ACC112 (cell line): ENCODE measurements around the gene IRX2.

Experiments used
- H2AFZ ChIP-seq: fragments of 200-600 bp; sonication (generic); one replicate; pipeline ENCODE4 v1.6.0; 2017; ENCODE audit warnings: antibody characterized with exemption, low read length; ENCODE audit not compliant: unreplicated experiment
- H3K27ac ChIP-seq: fragments of 200-600 bp; sonication (generic); 2 replicates; pipeline ENCODE4 v1.5.1; 2014; ENCODE audit warnings: low read depth, mild to moderate bottlenecking, antibody characterized with exemption, low read length, moderate library complexity
- H3K27me3 ChIP-seq: fragments of 200-600 bp; sonication (generic); 2 replicates; pipeline ENCODE4 v1.6.1; 2014; ENCODE audit warnings: mild to moderate bottlenecking, antibody characterized with exemption, low read length, moderate library complexity, mixed read lengths; ENCODE audit not compliant: insufficient read depth
- H3K36me3 ChIP-seq: fragments of 200-600 bp; sonication (generic); 2 replicates; pipeline ENCODE4 v1.6.1; 2016; ENCODE audit warnings: mild to moderate bottlenecking, antibody characterized with exemption, low read length, moderate library complexity, mixed read lengths; ENCODE audit not compliant: insufficient read depth
- H3K4me1 ChIP-seq: fragments of 200-600 bp; sonication (generic); one replicate; pipeline ENCODE4 v1.6.1; 2016; ENCODE audit warnings: low read length, mixed read lengths; ENCODE audit not compliant: insufficient read depth, unreplicated experiment, control insufficient read depth
- H3K4me3 ChIP-seq: fragments of 200-600 bp; sonication (generic); 2 replicates; pipeline ENCODE4 v1.5.1; 2014; ENCODE audit warnings: mild to moderate bottlenecking, low read depth, low read length
- H3K79me2 ChIP-seq: fragments of 200-600 bp; sonication (generic); one replicate; pipeline ENCODE4 v1.6.0; 2016; ENCODE audit warnings: low read length; ENCODE audit not compliant: control insufficient read depth, unreplicated experiment, insufficient read depth

IRX2 gene

GRCh38 chr5:2711446-2712425 lies 39.7 kb downstream of the IRX2 start:
- Histone ChIP-seq H3K4me1 (no peaks in the 10 kb centered on the region), H3K27me3 (no peaks in the 10 kb centered on the region), H3K36me3 (no peaks in the 10 kb centered on the region), H2AFZ (no peak overlapping the region), H3K4me3 (no peak overlapping the region), H3K27ac (no peak overlapping the region), H3K79me2 (no peaks in the 10 kb centered on the region)

DNA sequence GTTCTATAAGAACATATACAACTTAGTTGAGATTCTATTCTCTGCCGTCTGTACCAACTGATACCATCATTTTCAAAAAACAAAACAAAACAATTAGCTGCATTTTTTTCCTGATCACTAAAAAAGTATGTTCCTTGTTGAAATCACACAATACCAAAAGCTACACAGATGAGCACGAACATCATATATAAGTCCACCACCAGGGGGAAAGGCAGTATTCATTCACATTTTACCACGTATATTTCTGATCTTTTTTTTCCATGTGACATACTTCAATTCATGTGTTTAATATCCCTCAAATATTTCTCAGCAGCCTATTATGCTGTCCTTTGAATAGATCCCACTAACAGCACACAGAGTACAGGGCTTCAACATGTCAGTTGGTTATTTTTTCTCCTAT lies 40.6 kb downstream of the IRX2 start:
- Histone ChIP-seq H2AFZ (no peak overlapping the region), H3K4me3 (no peak overlapping the region), H3K79me2 (no peaks in the 10 kb centered on the region), H3K36me3 (no peaks in the 10 kb centered on the region), H3K27ac (no peak overlapping the region), H3K4me1 (no peaks in the 10 kb centered on the region), H3K27me3 (no peaks in the 10 kb centered on the region)

GRCh38 chr5:2709976-2710689 lies 41.3 kb downstream of the IRX2 start:
- H3K36me3 ChIP-seq, result no peaks in the 10 kb centered on the region
- no peak overlapping the region for H2AFZ ChIP-seq
- no peaks in the 10 kb centered on the region for H3K27me3 ChIP-seq
- no peak overlapping the region for H3K27ac ChIP-seq
- H3K79me2 ChIP-seq, result no peaks in the 10 kb centered on the region
- no peaks in the 10 kb centered on the region for H3K4me1 ChIP-seq
- no peak overlapping the region for H3K4me3 ChIP-seq

DNA sequence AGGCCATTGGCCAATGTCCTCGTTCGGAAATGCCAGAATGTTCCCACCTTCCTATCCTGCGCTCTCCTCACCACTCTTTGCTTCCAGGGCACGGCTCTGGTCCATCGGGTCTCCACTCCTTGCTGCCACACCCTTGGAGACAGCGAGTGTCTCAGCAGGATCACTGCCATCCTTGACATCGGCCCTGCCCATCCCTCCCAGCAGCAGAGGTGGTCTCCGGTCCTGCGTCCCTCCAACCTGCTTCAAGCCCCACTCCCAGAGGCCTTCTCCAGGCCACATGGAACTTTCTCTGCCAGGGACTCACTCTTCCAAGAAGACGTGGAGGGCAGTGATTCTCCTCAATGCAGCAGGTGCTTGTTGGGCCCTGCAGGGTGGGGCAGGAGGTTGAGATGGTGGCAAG lies 42.7 kb downstream of the IRX2 start:
- H3K36me3 ChIP-seq, result no peaks in the 10 kb centered on the region
- no peaks in the 10 kb centered on the region for H3K79me2 ChIP-seq
- H3K4me3 ChIP-seq, result no peak overlapping the region
- H3K27me3 ChIP-seq, result no peaks in the 10 kb centered on the region
- H3K27ac ChIP-seq, result no peak overlapping the region
- no peak overlapping the region for H2AFZ ChIP-seq
- H3K4me1 ChIP-seq, result no peaks in the 10 kb centered on the region

GRCh38 chr5:2708132-2708531 lies 43.3 kb downstream of the IRX2 start:
- H3K79me2 ChIP-seq, result no peaks in the 10 kb centered on the region
- no peaks in the 10 kb centered on the region for H3K36me3 ChIP-seq
- no peak overlapping the region for H2AFZ ChIP-seq
- no peak overlapping the region for H3K4me3 ChIP-seq
- no peaks in the 10 kb centered on the region for H3K27me3 ChIP-seq
- H3K27ac ChIP-seq, result no peak overlapping the region
- no peaks in the 10 kb centered on the region for H3K4me1 ChIP-seq

DNA sequence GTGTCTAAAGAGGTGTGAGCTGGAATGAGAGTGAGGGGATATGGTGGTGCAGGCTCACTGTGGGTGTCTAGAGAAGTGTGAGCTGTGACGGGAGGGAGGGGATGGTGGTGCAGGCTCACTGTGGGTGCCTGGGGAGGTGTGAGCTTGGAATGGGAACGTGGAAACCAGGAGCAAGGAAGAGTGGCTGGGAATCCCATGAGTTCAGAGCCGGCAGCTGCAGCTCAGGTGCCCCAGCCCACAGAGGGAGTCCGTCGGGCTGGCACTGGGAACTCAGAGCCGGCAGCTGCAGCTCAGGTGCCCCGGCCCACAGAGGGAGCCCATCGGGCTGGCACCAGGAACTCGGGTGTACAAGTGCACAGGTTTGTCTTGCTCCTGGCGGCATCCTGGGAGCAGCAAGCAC lies 45.6 kb downstream of the IRX2 start:
- H3K36me3 ChIP-seq, result no peaks in the 10 kb centered on the region
- no peak overlapping the region for H2AFZ ChIP-seq
- H3K79me2 ChIP-seq, result no peaks in the 10 kb centered on the region
- H3K4me1 ChIP-seq, result no peaks in the 10 kb centered on the region
- no peak overlapping the region for H3K4me3 ChIP-seq
- no peaks in the 10 kb centered on the region for H3K27me3 ChIP-seq
- no peak overlapping the region for H3K27ac ChIP-seq

- Histone ChIP-seq H3K36me3 (no peaks in the 10 kb centered on the region), H3K79me2 (no peaks in the 10 kb centered on the region), H3K27me3 (no peaks in the 10 kb centered on the region), H3K4me3 (no peak overlapping the region), H3K27ac (no peak overlapping the region), H2AFZ (no peak overlapping the region), H3K4me1 (no peaks in the 10 kb centered on the region)
Observed at GRCh38 chr5:2704806-2705645, 46.5 kb downstream of the IRX2 start.

DNA sequence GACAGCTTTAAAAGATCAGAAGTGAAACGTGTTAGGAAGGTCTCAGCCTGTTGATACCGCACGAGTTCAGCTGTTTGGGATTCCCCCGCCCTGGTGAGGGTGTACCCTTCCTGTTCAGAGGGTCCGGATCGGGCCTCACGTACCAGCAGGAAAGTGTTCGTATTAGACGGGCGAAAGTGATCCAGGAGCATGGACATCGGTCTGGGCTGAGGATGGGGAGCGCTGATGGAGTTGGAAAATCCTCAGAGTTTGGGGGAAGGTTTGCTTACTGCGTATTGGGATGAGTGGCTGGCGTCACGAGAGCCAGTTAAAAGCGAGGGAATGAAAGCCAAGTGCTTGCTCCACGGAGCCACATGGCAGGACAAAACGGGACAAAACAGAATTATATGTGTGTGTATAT lies 47.4 kb downstream of the IRX2 start:
- Histone ChIP-seq H3K27me3 (no peaks in the 10 kb centered on the region), H3K79me2 (no peaks in the 10 kb centered on the region), H2AFZ (no peak overlapping the region), H3K36me3 (no peaks in the 10 kb centered on the region), H3K4me3 (no peak overlapping the region), H3K4me1 (no peaks in the 10 kb centered on the region), H3K27ac (no peak overlapping the region)

GRCh38 chr5:2703615-2704014 lies 47.9 kb downstream of the IRX2 start:
- no peak overlapping the region for H3K4me3 ChIP-seq
- H3K36me3 ChIP-seq, result no peaks in the 10 kb centered on the region
- H3K79me2 ChIP-seq, result no peaks in the 10 kb centered on the region
- H3K27me3 ChIP-seq, result no peaks in the 10 kb centered on the region
- no peak overlapping the region for H2AFZ ChIP-seq
- H3K27ac ChIP-seq, result no peak overlapping the region
- H3K4me1 ChIP-seq, result no peaks in the 10 kb centered on the region

DNA sequence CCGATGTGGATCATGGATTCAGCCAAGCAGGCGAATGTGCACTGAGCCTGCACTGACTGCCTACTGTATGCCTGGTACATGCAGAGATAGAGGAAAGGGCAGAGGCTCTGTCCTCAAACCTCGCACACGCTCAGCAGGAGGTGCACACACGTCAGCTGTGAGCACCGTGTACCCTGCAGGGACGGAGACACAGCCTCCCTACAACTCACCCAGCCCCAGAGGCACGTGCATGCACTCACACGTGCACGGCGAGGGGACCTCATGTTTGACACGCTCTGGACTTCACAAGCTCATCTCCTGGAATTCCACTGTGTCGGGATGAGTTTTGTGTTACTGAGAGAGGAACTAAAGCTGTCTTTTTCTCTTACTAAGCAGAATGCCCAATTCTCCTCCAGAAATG lies 48.4 kb downstream of the IRX2 start:
- Histone ChIP-seq H3K27ac (no peak overlapping the region), H3K27me3 (no peaks in the 10 kb centered on the region)

More for the DNA sequence above, 48.4 kb downstream of the IRX2 start:
- no peaks in the 10 kb centered on the region for H3K36me3 ChIP-seq
- H2AFZ ChIP-seq, result no peak overlapping the region
- H3K4me1 ChIP-seq, result no peaks in the 10 kb centered on the region
- H3K4me3 ChIP-seq, result no peak overlapping the region
- no peaks in the 10 kb centered on the region for H3K79me2 ChIP-seq
